Activated T-cell treated with anti-CD3 and anti-CD28 coated beads, Interleukin-2, amount 50 U/mL, for 1 hour (primary cell): ENCODE data around the gene IFT22.
"Not testable (repeated sequence)": the region's sequence is repeated elsewhere in the genome, so short reads cannot be mapped to it uniquely, and the experiment has no call there.

Source experiments
- DNase-seq: peaks from one replicate; pipeline ENCODE4 v3.0.0-alpha.2; 2020

IFT22 gene

GRCh38 chr7:101321491-101322401 lies at the start of gene IFT22:
Gene IFT22 (minus strand): TSS chr7:101321812. CDS start chr7:101321709, 103 bp downstream.
- DNase-seq: peak; percentile 79

- DNase-seq: no peak
Observed at GRCh38 chr7:101370836-101371235, 49.2 kb upstream of the IFT22 start.

GRCh38 chr7:101368422-101369165 lies 47.0 kb upstream of the IFT22 start:
- no peak for DNase-seq

GRCh38 chr7:101367676-101368075 lies 46.1 kb upstream of the IFT22 start:
- no peak for DNase-seq

GRCh38 chr7:101365956-101366355 lies 44.3 kb upstream of the IFT22 start:
- DNase-seq: no peak

GRCh38 chr7:101363734-101364374 lies 42.2 kb upstream of the IFT22 start:
- peak; percentile 77 for DNase-seq

- DNase-seq: no peak
Observed at GRCh38 chr7:101363196-101363733, 41.7 kb upstream of the IFT22 start.

- DNase-seq: peak; percentile 41
Observed at GRCh38 chr7:101362334-101363195, 41.0 kb upstream of the IFT22 start, which contains the start of gene COL26A1. Gene COL26A1 (plus strand): TSS chr7:101362875. CDS start chr7:101363033, 158 bp downstream.

- no peak for DNase-seq
Observed at GRCh38 chr7:101357433-101357832, 35.8 kb upstream of the IFT22 start.

- no peak for DNase-seq
Observed at GRCh38 chr7:101352920-101353308, 31.3 kb upstream of the IFT22 start.

- not testable (repeated sequence) for DNase-seq
Observed at GRCh38 chr7:101349300-101349699, 27.7 kb upstream of the IFT22 start.

GRCh38 chr7:101348456-101349067 lies 26.9 kb upstream of the IFT22 start:
- DNase-seq: not testable (repeated sequence)

- DNase-seq: no peak
Observed at GRCh38 chr7:101347477-101347876, 25.9 kb upstream of the IFT22 start.

GRCh38 chr7:101342892-101343291 lies 21.3 kb upstream of the IFT22 start:
- DNase-seq: no peak

GRCh38 chr7:101340379-101340778 lies 18.8 kb upstream of the IFT22 start:
- no peak for DNase-seq

GRCh38 chr7:101333912-101334311 lies 12.3 kb upstream of the IFT22 start:
- no peak for DNase-seq

- no peak for DNase-seq
Observed at GRCh38 chr7:101332026-101332425, 10.4 kb upstream of the IFT22 start.

GRCh38 chr7:101330011-101330484 lies 8.4 kb upstream of the IFT22 start:
- DNase-seq: no peak

GRCh38 chr7:101328159-101328558 lies 6.5 kb upstream of the IFT22 start:
- no peak for DNase-seq

- DNase-seq: no peak
Observed at GRCh38 chr7:101319401-101319800, 2.2 kb downstream of the IFT22 start.

GRCh38 chr7:101315336-101315735 lies 6.3 kb downstream of the IFT22 start:
- no peak for DNase-seq
